ENCODE measurements around the gene SPACA5.

SPACA5 gene

DNA sequence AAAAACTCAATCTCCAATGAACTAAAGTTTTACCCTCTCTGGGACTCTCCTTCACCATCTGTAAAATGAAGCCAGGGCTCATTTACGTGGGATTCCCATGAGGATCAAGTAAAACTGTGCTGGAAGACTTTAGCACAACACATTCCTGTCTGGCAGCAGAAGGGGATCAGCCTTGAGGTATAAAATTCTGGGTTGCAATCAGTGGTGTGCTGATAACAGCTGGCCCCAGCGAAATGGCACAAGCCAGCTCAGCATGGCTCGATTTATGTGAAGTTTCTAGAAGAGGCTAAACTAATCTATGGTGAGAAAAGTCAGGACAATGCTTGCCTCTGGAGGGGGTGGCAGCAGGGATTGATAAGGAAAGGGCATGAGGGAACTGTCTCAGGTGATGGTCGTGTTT is 36.3 kb downstream of the SPACA5 start:
- DNase-seq, result no peak
- TF ChIP-seq POLR2A (IDR thresholded peaks at IDR 0.05; ENCODE audit: low read length), result no peak
- no peak for TF ChIP-seq GATA1 (IDR thresholded peaks at IDR 0.05; ENCODE audit: low read depth, low read length)

DNA sequence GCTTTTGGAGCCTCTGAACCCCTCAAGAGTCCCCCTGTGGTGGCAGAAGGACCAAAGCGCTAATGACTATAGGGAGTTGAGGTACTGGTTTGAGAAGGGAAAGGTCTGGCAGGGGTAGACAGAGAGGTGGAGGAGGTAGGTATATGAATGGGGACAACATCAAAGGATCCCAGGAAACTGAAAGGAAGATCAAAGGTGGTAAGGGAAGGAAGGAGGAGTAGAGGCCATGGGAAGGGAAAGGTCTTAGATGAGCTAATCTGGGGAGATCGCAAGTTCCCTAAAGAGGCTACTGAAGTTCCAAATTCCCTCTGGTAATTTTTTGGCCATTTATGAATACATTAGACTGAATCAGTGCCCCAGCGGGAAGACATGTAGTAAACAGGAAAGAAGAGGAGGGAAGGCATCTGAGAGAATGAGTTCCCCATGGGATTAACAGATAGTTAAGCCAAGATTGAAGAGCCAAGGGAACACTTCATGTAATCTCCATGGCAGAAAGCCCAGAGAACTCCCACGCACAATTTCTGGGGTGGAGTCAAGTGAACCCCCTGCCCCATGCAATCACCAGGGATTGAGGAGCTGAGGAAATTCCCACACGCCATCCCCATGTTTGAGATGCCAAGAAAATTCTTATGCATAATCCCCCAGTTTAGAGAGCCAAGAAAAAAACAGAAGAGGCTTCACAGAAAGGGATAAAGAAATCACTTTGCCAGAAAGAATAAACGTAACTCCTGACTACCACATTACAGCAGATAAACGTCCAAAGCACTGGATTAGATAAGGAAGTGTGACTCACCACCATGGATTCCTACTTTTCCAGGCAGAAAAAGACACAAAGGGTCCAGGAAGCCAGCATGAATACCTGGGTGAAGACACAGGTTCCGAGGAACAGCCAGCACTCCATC is 38.9 kb downstream of the SPACA5 start:
- DNase-seq, result no peak
- TF ChIP-seq GATA1 (IDR thresholded peaks at IDR 0.05; ENCODE audit: low read depth, low read length), result no peak
- no peak for TF ChIP-seq POLR2A (IDR thresholded peaks at IDR 0.05; ENCODE audit: low read length)

DNA sequence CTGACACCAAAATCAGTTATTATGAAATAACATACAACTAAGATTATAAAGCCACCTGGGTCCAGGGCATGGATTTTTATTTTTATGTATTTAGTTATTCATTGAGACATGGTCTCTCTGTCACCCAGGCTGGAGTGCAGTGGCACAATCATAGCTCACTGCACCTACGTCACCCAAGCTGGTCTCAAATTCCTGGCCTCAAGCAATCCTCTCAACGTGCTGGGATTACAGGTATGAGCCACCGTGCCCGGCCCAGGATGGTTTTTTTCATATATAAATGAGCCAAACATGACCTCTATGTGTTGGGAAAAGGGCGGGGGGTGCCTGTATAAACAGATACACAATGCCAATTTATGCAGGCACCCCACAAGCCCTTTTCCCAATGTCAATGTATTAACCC is 40.1 kb downstream of the SPACA5 start:
- TF ChIP-seq GATA1 (IDR thresholded peaks at IDR 0.05; ENCODE audit: low read depth, low read length), result no peak
- no peak for TF ChIP-seq POLR2A (IDR thresholded peaks at IDR 0.05; ENCODE audit: low read length)
- DNase-seq, result no peak

DNA sequence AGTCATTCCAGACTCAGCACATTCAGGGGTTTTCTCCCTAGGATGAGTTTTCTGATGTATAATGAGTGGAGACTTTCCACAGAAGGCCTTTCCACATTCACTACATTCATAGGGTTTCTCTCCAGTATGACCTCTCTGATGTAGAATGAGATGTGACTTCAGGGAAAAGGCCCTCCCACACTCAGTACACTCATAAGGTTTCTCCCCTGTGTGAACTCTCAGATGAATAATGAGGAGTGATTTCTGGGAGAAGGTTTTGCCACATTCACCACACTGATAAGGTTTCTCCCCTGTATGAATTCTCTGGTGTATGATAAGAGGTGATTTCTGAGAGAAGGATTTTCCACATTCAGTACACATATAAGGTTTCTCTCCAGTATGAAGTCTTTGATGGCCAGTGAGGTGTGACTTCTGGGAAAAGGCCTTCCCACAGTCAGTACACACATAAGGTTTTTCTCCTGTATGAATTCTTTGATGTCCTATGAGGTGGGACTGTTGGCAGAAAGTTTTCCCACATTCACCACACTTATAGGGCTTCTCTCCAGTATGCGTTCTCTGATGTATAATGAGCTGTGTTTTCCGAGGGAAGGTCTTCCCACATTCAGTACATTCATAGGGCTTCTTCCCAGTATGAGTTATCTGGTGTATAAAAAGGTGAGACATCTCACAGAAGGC is 52.0 kb downstream of the SPACA5 start:
- no peak for TF ChIP-seq POLR2A (IDR thresholded peaks at IDR 0.05; ENCODE audit: low read length)
- no peak for TF ChIP-seq GATA1 (IDR thresholded peaks at IDR 0.05; ENCODE audit: low read depth, low read length)
- DNase-seq, result no peak

DNA sequence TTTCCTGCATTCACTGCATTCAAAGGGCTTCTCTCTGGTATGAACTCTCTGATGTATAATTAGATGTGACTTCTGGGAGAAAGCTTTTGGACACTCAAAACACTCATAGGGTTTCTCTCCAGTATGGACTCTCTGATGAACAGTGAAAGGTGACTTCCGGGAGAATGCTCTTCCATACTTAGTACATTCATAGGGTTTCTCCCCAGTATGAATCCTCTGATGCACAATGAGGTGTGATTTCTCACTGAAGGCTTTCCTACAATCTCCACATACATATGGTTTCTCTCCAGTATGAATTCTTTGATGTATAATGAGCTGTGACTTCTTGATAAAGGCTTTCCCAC is 52.5 kb downstream of the SPACA5 start:
- TF ChIP-seq GATA1 (IDR thresholded peaks at IDR 0.05; ENCODE audit: low read depth, low read length) (no peak), POLR2A (IDR thresholded peaks at IDR 0.05; ENCODE audit: low read length) (no peak)
- no peak for DNase-seq
